Karpas-422 (cell line): ENCODE data around the gene RILPL2. TPM values are rescaled to one million over a fixed set of nuclear protein-coding genes. Genes with fewer than 3 reads are reported as not detected.
"Not testable (repeated sequence)": the region's sequence is repeated elsewhere in the genome, so short reads cannot be mapped to it uniquely, and the experiment has no call there.

Experiments
- DNase-seq: peaks from one replicate; pipeline ENCODE4 v3.0.0-alpha.2; 2015
- H2AFZ ChIP-seq: fragments of 200-600 bp; sonication (generic); 2 replicates; pipeline ENCODE4 v1.6.1; 2014; ENCODE audit warnings: antibody characterized with exemption, low read length, mixed read lengths
- H3K27ac ChIP-seq: fragments of 200-600 bp; sonication (generic); 2 replicates; pipeline ENCODE4 v1.5.1; 2014; ENCODE audit warnings: mild to moderate bottlenecking, low read length, moderate library complexity
- H3K27me3 ChIP-seq: fragments of 200-600 bp; sonication (generic); 2 replicates; pipeline ENCODE4 v1.6.1; 2014; ENCODE audit warnings: low read length, mixed read lengths
- H3K36me3 ChIP-seq: fragments of 200-600 bp; sonication (generic); 2 replicates; pipeline ENCODE4 v1.6.1; 2014; ENCODE audit warnings: low read length, mixed read lengths; ENCODE audit not compliant: insufficient read depth
- H3K4me1 ChIP-seq: fragments of 200-600 bp; sonication (generic); 2 replicates; pipeline ENCODE4 v1.6.1; 2014; ENCODE audit warnings: mild to moderate bottlenecking, low read length, mixed read lengths
- H3K4me2 ChIP-seq: fragments of 200-600 bp; sonication (generic); 2 replicates; pipeline ENCODE4 v1.6.1; 2014; ENCODE audit warnings: low read length, low read depth, mild to moderate bottlenecking; ENCODE audit not compliant: poor library complexity, severe bottlenecking
- H3K4me3 ChIP-seq: fragments of 200-600 bp; sonication (generic); 2 replicates; pipeline ENCODE4 v1.5.1; 2014; ENCODE audit warnings: mild to moderate bottlenecking, antibody characterized with exemption, low read length, mixed read lengths
- H3K79me2 ChIP-seq: fragments of 200-600 bp; sonication (generic); 2 replicates; pipeline ENCODE4 v1.6.1; 2014; ENCODE audit warnings: mild to moderate bottlenecking, low read length, mixed read lengths
- H3K9ac ChIP-seq: fragments of 200-600 bp; sonication (generic); 2 replicates; pipeline ENCODE4 v1.6.0; 2014; ENCODE audit warnings: low read length
- H3K9me2 ChIP-seq: fragments of 200-600 bp; sonication (generic), shearing (Covaris generic); replicated peaks from 2 replicates; pipeline ENCODE4 v1.6.0; 2014; ENCODE audit warnings: mild to moderate bottlenecking, low read length, moderate library complexity; ENCODE audit not compliant: insufficient read depth
- H3K9me3 ChIP-seq: fragments of 300-700, 200-600 bp; sonication (generic); 2 replicates; pipeline ENCODE4 v1.6.1; 2014; ENCODE audit warnings: low read length, mixed read lengths
- H4K20me1 ChIP-seq: fragments of 200-600 bp; sonication (generic); 2 replicates; pipeline ENCODE4 v1.6.1; 2014; ENCODE audit warnings: mild to moderate bottlenecking, antibody characterized with exemption, low read length, low read depth; ENCODE audit not compliant: insufficient read depth
- total RNA-seq: library from RNA; depleted of rRNA; stranded (reverse); fragments of >200 nt; shearing (Covaris generic); gene quantifications from 2 replicates; pipeline ENCODE4 v1.2.3, GENCODE V29; 2014; ENCODE audit warnings: low replicate concordance

The RILPL2 gene
- total RNA-seq, 1 experiment from 2014 or later, result 1.4 TPM

- H3K27ac ChIP-seq, H3K36me3 ChIP-seq, H3K27me3 ChIP-seq, H4K20me1 ChIP-seq, H3K9ac ChIP-seq, DNase-seq, H3K9me3 ChIP-seq, H3K4me3 ChIP-seq, H2AFZ ChIP-seq, H3K9me2 ChIP-seq, H3K4me2 ChIP-seq: not testable (repeated sequence)
- H3K79me2 ChIP-seq, result peaks cover 38% of the 10 kb centered on the region
- H3K4me1 ChIP-seq, result peaks cover 12% of the 10 kb centered on the region
These were observed 26.7 kb upstream of the RILPL2 start for GRCh38 chr12:123463174-123463573.

GRCh38 chr12:123457980-123458779, 21.7 kb upstream of the RILPL2 start, which contains the start of gene SNRNP35:
SNRNP35 (plus strand) TSS chr12:123458139; CDS start chr12:123465541, 7,402 bp downstream.
- Histone ChIP-seq H3K4me1 (peaks cover 12% of the 10 kb centered on the region), H3K79me2 (peaks cover 29% of the 10 kb centered on the region), H3K9ac (peak within 1 kb of the TSS; percentile 90), H4K20me1 (no peaks in the 10 kb centered on the region), H3K9me2 (no peaks in the 10 kb centered on the region), H3K9me3 (no peaks in the 10 kb centered on the region), H3K4me3 (peak within 1 kb of the TSS; percentile 76), H2AFZ (peak within 1 kb of the TSS; percentile 54), H3K27me3 (no peaks in the 10 kb centered on the region), H3K4me2 (peak within 1 kb of the TSS; percentile 82), H3K27ac (peak within 1 kb of the TSS; percentile 90), H3K36me3 (no peaks in the 10 kb centered on the region)
- DNase-seq, result peak; percentile 94

GRCh38 chr12:123453165-123453564, 16.7 kb upstream of the RILPL2 start:
- Histone ChIP-seq H3K79me2 (no peaks in the 10 kb centered on the region), H2AFZ (no peak overlapping the region), H3K27ac (no peak overlapping the region), H3K9ac (no peak overlapping the region), H3K4me1 (no peaks in the 10 kb centered on the region), H3K4me3 (no peak overlapping the region), H3K9me3 (no peaks in the 10 kb centered on the region), H3K4me2 (no peak overlapping the region), H3K27me3 (no peaks in the 10 kb centered on the region), H3K9me2 (no peaks in the 10 kb centered on the region), H3K36me3 (no peaks in the 10 kb centered on the region), H4K20me1 (no peaks in the 10 kb centered on the region)
- DNase-seq, result peak; percentile 47

GRCh38 chr12:123452276-123452550, 15.7 kb upstream of the RILPL2 start:
- not testable (repeated sequence) for H3K9ac ChIP-seq, H3K9me2 ChIP-seq, H3K27ac ChIP-seq, H3K4me1 ChIP-seq, H3K4me3 ChIP-seq, H4K20me1 ChIP-seq, DNase-seq, H3K79me2 ChIP-seq, H3K27me3 ChIP-seq, H3K36me3 ChIP-seq, H3K9me3 ChIP-seq, H2AFZ ChIP-seq, H3K4me2 ChIP-seq

GRCh38 chr12:123450636-123451035, 14.2 kb upstream of the RILPL2 start:
- H2AFZ ChIP-seq, result no peak overlapping the region
- no peaks in the 10 kb centered on the region for H3K36me3 ChIP-seq
- no peaks in the 10 kb centered on the region for H3K4me1 ChIP-seq
- H3K27ac ChIP-seq, result no peak overlapping the region
- H3K4me2 ChIP-seq, result no peak overlapping the region
- no peak overlapping the region for H3K9ac ChIP-seq
- H3K79me2 ChIP-seq, result no peaks in the 10 kb centered on the region
- H3K9me3 ChIP-seq, result no peaks in the 10 kb centered on the region
- DNase-seq, result no peak
- H3K27me3 ChIP-seq, result no peaks in the 10 kb centered on the region
- H3K4me3 ChIP-seq, result no peak overlapping the region
- H3K9me2 ChIP-seq, result no peaks in the 10 kb centered on the region
- H4K20me1 ChIP-seq, result no peaks in the 10 kb centered on the region

- Histone ChIP-seq H4K20me1 (no peaks in the 10 kb centered on the region), H3K4me3 (no peak overlapping the region), H3K4me2 (no peak overlapping the region), H3K9me2 (no peaks in the 10 kb centered on the region), H3K27me3 (no peaks in the 10 kb centered on the region), H3K79me2 (no peaks in the 10 kb centered on the region), H3K9me3 (no peaks in the 10 kb centered on the region), H3K4me1 (0 out of 2 replicates have a peak, but pooled peaks cover 3% of the 10 kb centered on the region), H2AFZ (no peak overlapping the region), H3K36me3 (no peaks in the 10 kb centered on the region), H3K27ac (no peak overlapping the region), H3K9ac (no peak overlapping the region)
- DNase-seq, result no peak
These were observed 13.4 kb upstream of the RILPL2 start for GRCh38 chr12:123449856-123450255.

GRCh38 chr12:123449249-123449733, 12.8 kb upstream of the RILPL2 start:
- Histone ChIP-seq H3K4me2 (no peak overlapping the region), H3K4me1 (0 out of 2 replicates have a peak, but pooled peaks cover 7% of the 10 kb centered on the region), H3K9ac (no peak overlapping the region)

GRCh38 chr12:123446333-123446713, 9.8 kb upstream of the RILPL2 start:
- no peak for DNase-seq
- no peaks in the 10 kb centered on the region for H4K20me1 ChIP-seq
- H3K79me2 ChIP-seq, result no peaks in the 10 kb centered on the region
- no peak overlapping the region; the same call in 1 of the 2 replicates for H2AFZ ChIP-seq
- H3K9ac ChIP-seq, result no peak overlapping the region
- H3K9me3 ChIP-seq, result no peaks in the 10 kb centered on the region
- no peaks in the 10 kb centered on the region for H3K27me3 ChIP-seq
- H3K36me3 ChIP-seq, result no peaks in the 10 kb centered on the region
- no peak overlapping the region for H3K27ac ChIP-seq
- H3K9me2 ChIP-seq, result no peaks in the 10 kb centered on the region
- H3K4me3 ChIP-seq, result no peak overlapping the region
- H3K4me2 ChIP-seq, result no peak overlapping the region
- H3K4me1 ChIP-seq, result peaks cover 14% of the 10 kb centered on the region

More at GRCh38 chr12:123449249-123449733, 12.8 kb upstream of the RILPL2 start:
- Histone ChIP-seq H3K9me3 (no peaks in the 10 kb centered on the region), H3K79me2 (no peaks in the 10 kb centered on the region), H3K27ac (no peak overlapping the region), H2AFZ (no peak overlapping the region), H3K36me3 (no peaks in the 10 kb centered on the region), H3K4me3 (no peak overlapping the region), H3K9me2 (no peaks in the 10 kb centered on the region), H3K27me3 (no peaks in the 10 kb centered on the region), H4K20me1 (no peaks in the 10 kb centered on the region)
- no peak for DNase-seq
